ENCODE data around the gene SLC30A7.

Gene SLC30A7

DNA sequence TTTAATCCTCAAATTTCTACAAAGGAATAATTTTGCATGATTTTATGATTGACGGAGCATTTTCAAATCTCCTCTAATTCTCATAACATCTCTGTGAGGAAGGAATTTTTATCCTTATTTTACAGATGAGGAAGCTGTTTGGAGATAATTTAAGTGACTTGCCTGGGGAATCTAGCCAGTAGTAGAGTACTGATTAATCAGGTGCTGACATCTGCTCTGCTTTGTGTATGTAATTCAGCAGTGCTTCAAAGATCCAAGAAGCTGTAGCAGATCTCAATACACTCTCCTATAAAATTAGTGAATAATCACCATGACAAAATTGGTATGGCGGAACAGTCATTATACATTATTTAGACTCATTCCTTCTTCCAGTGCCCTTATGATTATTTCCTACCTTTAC, 83.7 kb downstream of the SLC30A7 start:
- DNase-seq (ENCODE audit: low spot score) = no peak

- DNase-seq (ENCODE audit: low spot score) = no peak
These were observed 86.9 kb downstream of the SLC30A7 start for GRCh38 chr1:100982793-100983192.

- no peak for DNase-seq (ENCODE audit: low spot score)
These were observed 92.2 kb downstream of the SLC30A7 start for GRCh38 chr1:100988121-100988520.

GRCh38 chr1:100989306-100990077, 93.6 kb downstream of the SLC30A7 start:
- peak; percentile 66 for DNase-seq (ENCODE audit: low spot score)

DNA sequence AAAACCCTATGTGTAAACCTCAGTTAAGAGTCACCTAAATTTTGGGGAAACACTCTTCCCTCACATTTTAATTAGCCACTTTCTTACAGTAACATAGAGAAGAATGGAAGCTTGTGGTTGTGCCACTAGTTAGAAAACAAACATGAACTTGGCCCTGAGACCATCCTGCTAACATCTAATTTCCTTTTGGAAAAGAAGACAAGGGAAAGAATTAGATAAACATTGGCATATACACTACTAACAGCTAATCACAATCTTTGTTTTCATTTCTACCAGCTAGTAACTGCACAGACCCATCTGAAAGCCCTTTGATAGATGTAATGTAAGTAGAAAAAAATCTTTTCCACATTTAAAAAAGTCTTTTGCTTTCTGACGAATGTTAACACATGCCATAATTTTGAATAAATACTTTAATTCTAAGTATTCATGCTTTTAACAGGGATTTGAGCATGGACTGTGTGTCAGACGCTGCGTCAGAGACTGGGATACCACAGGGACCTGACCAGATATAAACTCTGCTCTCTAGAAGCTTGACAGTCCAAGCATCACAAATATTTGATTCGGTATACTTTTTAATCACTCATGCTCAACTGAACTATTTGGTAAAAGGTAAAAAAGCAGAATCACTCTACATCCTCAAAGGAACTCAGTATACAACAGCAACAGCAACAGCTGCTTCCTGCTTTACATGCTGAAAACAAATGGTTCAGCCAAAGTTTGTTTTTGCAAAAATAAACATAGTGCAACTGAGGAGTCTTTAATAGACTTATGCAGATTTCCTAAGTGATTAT, 99.5 kb downstream of the SLC30A7 start:
- no peak for DNase-seq (ENCODE audit: low spot score)

- DNase-seq (ENCODE audit: low spot score) = no peak
These were observed 102.5 kb downstream of the SLC30A7 start for GRCh38 chr1:100998426-100998825.

- no peak for DNase-seq (ENCODE audit: low spot score)
These were observed 104.4 kb downstream of the SLC30A7 start for GRCh38 chr1:101000131-101000873.

DNA sequence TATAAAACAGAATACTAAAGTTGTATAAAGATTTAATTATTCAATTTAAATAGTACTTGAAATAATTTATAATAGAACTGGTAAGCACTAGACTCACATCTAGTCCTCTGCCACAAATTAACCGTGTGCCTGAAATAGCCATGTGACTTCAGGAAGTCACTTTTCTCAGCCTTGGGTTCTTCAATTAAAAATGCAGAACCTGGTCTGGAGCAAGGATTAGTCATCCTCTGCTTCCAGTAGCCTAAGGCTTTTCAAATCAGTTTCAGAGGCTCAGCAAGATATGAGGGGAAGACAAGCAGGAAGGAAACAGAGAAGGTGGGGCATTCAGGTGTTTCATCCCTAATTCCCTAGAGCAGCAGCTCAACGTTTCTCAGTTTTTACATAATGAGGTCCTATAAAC, 106.7 kb downstream of the SLC30A7 start:
- DNase-seq (ENCODE audit: low spot score) = no peak

- DNase-seq (ENCODE audit: low spot score) = no peak
These were observed 107.2 kb downstream of the SLC30A7 start for GRCh38 chr1:101003012-101003650.

DNA sequence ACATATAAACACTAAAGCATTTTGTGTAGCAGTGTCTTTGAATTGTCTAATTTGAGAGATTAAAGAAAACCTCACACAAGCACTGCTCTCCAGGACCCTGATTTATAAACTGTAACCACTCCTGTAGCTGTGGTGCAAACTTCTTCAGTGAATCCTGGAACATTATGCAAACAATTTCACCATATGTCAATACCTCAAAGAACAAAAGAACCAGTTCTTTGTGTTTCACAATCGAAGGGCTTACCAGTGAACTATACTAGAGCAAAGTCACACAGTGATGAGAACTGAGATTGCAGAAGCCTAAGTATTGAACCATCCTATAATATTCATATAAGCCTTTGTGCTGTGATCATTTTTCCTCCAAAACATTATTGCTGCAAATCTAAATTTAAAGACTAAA, 108.2 kb downstream of the SLC30A7 start:
- DNase-seq (ENCODE audit: low spot score) = peak; percentile 19

DNA sequence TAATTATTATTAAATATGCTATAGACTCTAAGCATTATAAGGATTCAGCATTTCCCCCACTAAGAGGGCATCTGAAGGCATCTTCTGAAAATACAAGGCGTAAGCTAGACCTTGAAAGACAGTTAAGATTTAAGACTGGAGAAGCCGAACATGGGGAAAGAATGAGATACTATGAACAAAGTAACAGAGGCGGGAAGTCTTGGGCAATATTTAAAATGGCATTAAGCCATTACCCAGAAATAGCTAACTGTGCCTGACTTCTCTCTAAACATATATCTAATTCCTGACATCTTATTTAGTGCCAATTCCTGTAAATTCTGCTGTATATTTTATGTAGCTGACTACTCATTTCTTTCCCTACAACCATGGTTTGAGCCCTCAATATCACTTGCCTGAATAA, 108.8 kb downstream of the SLC30A7 start:
- DNase-seq (ENCODE audit: low spot score) = peak; percentile 6

DNA sequence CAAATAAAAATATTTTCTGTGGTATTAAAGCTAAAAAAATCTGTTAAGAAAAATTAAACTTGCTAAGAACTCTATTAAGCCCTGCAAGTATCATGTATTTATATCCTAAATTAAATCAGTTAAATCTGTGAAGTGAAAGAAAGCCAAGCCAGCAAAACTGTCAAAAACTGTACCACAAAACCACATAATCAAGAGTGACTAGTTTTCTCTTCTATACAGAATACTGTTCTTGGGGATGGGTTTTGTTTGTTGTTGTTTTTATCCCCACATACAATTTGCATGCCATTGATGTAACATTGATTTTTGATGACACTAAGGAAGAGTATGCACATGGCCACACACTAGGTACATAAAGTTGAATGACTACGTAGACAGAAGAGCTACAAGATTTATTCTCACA, 109.3 kb downstream of the SLC30A7 start:
- DNase-seq (ENCODE audit: low spot score) = no peak

DNA sequence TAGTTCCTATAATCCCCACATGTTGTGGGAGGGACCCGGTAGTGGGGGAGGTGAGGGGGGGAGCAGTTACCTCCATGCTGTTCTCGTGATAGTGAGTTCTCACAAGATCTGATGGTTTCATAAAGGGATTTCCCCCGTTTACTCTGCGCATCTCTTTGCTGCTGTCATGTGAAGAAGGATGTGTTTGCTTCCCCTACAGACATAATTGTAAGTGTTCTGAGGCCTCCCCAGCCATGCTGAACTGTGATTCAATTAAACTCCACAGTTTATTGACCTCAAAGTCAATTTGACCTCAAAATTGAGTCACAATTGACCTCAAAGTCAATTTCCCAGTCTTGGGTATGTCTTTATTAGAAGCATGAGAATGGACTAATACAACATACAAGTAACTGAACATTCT, 110.0 kb downstream of the SLC30A7 start:
- no peak for DNase-seq (ENCODE audit: low spot score)

DNA sequence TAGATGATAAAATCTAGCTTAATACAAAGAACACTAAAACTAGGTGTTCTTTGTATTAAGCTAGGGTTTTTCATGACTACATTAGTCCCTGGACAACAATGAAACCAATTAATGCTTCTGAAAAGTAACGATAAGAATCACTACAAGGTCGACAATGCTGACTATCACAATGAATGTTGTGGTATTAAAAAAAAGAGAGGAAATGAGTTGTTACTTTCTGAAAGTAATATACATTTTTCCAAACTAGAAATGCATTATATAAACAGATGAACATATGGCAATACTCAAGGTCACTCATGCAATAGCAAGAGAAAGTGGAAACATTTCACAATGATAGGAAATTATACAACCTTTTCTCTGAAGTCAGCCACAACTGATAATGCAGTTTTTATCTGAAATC, 110.7 kb downstream of the SLC30A7 start:
- DNase-seq (ENCODE audit: low spot score) = no peak

- DNase-seq (ENCODE audit: low spot score) = no peak
These were observed 112.4 kb downstream of the SLC30A7 start for GRCh38 chr1:101008229-101008834.

GRCh38 chr1:101013776-101014175, 117.9 kb downstream of the SLC30A7 start:
- no peak for DNase-seq (ENCODE audit: low spot score)

GRCh38 chr1:101017448-101017847, 121.6 kb downstream of the SLC30A7 start:
- no peak for DNase-seq (ENCODE audit: low spot score)

DNA sequence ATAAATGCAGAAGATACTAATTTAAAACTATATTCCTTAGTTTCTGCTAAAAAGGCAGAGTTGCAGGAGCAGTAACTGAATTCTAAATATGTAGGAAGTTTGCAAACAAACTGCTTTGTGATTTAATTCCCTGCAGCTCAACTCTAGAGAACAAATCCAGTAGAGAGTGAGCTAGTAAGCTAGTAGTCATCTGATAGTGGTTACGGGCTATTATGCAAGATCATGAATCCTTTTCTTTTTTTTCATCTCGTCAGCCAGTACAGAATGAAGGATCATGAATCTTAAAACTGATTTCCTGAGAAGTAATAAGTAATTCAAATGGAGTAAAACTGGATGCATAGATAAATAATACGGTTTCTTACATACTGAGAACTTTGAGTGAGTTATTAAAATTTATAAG, 126.4 kb downstream of the SLC30A7 start:
- peak; percentile 68 for DNase-seq (ENCODE audit: low spot score)

- DNase-seq (ENCODE audit: low spot score) = peak; percentile 31
These were observed 129.4 kb downstream of the SLC30A7 start for GRCh38 chr1:101025283-101025656.

DNA sequence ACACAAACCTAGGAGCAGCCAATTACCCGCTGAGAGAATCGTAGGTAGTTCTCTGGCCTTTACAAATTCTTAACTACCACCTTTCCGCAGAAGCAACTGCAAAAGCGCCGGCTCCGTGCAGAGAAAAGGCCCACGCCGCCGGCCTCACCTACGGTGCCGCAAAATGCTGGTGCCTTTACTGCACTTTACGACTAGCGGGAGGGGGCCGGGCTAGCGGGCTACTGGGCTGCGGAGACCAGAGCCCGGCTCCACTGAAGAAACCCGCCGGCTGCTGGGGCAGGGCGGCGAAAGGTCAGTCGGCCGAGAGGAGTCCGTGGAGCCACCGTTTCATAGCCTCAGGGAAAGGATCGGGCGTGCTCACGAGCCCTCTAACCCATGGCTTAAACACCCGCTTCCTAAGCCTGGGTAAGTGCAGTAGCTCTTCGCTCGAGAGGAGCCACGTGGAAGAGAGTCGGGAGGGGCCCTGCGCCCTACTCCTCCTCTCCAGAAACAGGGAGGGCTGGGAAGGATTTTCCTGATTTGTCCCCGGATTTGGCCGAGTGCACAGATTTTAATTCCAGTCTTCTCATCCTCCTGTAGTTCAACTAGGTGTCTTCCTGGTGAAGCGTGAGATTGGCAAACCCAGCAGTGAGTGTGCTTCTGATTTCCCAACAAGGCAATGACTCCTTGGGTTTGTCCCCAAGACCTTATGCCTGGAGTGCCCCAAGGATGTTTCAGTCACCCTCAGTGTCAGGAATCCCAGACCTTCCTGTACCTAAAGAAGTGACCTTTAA, 130.0 kb downstream of the SLC30A7 start, which contains the start of gene DPH5:
Gene DPH5, minus strand, starts transcription at position 128 of the 773 bp plus-strand sequence. CDS start 341 bp downstream, outside the sequence.
- DNase-seq (ENCODE audit: low spot score) = peak; percentile 94

DNA sequence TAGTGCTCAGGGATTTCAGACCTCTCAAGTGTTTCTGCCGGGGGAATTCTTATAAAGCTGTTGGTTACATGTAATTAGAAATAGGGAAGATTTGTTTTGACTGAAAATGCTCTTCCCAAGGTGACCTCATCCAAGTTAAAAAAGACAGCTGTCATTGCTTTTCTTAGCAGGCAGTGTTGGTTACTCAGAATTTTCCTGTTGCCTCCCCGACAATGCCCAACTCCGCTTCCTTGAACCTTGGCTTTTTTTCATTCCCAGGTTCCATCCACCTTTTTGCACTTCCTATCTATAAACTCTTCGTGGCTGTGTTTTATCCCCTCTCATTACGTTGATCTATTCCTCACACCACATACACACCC, 130.5 kb downstream of the SLC30A7 start:
- DNase-seq (ENCODE audit: low spot score) = no peak

Data from GM03348 (cell line).